ENCODE measurements around the gene MST1. TPM values are rescaled to one million over a fixed set of nuclear protein-coding genes. Genes with fewer than 3 reads are reported as not detected.

MST1 gene
- total RNA-seq, 1 donor from 2014 or later, result 45.2 TPM

DNA sequence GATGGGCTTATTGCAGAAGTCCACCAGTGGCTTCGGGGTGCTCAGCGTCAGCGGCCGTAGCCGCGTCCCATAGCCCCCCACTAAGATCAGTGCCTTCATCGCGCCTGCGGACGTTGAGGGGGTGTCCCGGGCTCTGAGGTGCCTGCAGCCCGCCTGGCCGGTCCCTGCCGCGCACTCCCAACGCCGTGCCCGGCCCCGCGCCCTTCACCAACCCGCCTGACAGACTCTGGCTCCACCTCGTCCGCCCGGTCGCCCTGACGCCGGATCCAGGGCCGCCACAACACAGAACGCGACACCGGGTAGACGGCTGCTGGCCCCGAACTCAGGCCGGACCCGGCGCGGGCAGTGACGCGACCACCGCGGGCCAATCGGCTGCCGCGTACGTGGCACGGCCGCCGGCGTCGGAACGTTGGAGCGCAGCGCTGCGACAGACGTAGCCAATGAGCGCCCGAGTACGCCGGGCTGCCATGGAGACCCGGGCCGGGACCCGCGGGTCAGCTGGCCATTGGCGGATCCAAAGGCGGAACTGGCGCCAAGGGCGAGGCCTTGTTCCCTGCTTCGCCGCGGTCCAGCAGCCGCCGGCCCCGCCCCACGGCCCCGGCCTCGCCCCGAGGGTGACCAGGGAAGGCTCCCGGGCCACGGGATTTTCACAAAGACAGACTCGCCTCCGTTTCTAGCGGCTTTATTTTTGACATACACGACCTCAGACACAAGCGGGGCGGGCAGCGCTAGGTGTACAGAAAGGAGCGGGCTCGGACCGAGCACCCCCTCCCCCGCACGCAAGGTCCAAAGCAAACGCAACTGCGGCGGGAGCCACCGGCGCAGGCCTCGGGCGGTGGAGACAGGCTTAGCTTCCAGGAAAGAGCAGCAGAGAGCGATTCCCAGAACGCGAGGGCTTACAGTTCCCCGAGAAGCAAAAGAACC lies 34.6 kb upstream of the MST1 start, which contains the start of gene GMPPB:
TSS of gene GMPPB (minus strand) at position 324 of the 924 bp plus-strand sequence. CDS start at position 99, 225 bp downstream.
- H3K36me3 Mint-ChIP-seq (ENCODE audit: insufficient read depth), result peaks cover 1% of the 10 kb centered on the region
- H3K27ac Mint-ChIP-seq, result peak within 1 kb of the TSS; percentile 99
- H3K4me3 Mint-ChIP-seq (ENCODE audit: low read depth), result peak within 1 kb of the TSS; percentile 92
- DNase-seq (ENCODE audit: low spot score, unreplicated experiment), result peak; percentile 90
- H3K27me3 Mint-ChIP-seq, result no peaks in the 10 kb centered on the region
- peaks cover 17% of the 10 kb centered on the region for H3K4me1 Mint-ChIP-seq (ENCODE audit: low read depth)
- H3K9me3 Mint-ChIP-seq (ENCODE audit: low read depth), result no peaks in the 10 kb centered on the region
- TF ChIP-seq, protein P1, sequence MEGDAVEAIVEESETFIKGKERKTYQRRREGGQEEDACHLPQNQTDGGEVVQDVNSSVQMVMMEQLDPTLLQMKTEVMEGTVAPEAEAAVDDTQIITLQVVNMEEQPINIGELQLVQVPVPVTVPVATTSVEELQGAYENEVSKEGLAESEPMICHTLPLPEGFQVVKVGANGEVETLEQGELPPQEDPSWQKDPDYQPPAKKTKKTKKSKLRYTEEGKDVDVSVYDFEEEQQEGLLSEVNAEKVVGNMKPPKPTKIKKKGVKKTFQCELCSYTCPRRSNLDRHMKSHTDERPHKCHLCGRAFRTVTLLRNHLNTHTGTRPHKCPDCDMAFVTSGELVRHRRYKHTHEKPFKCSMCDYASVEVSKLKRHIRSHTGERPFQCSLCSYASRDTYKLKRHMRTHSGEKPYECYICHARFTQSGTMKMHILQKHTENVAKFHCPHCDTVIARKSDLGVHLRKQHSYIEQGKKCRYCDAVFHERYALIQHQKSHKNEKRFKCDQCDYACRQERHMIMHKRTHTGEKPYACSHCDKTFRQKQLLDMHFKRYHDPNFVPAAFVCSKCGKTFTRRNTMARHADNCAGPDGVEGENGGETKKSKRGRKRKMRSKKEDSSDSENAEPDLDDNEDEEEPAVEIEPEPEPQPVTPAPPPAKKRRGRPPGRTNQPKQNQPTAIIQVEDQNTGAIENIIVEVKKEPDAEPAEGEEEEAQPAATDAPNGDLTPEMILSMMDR (IDR thresholded peaks at IDR 0.05; ENCODE audit: unreplicated experiment), result no peak

DNA sequence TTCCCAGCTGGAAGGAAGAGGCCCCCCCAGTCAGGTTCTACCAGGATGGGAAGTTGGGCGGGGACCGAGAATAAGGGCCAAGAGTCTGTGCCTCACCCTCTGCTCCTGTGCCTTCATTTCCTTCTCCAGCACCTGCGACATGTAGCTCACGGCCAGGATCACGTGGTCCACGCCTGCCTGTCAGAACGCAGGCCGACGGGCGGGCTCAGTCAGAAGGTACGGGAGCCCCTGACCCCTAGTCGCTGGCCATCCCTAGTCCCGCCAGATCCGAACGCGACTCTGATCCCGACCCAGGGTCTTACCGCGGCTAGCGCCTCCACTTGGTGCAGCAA lies 34.0 kb upstream of the MST1 start:
- TF ChIP-seq, protein P1 (IDR thresholded peaks at IDR 0.05; ENCODE audit: unreplicated experiment), result no peak
- Mint-ChIP-seq H3K4me1 (ENCODE audit: low read depth) (peaks cover 22% of the 10 kb centered on the region), H3K36me3 (ENCODE audit: insufficient read depth) (peaks cover 1% of the 10 kb centered on the region), H3K27me3 (no peaks in the 10 kb centered on the region), H3K4me3 (ENCODE audit: low read depth) (peak overlapping the region; percentile 92), H3K27ac (peak overlapping the region; percentile 96), H3K9me3 (ENCODE audit: low read depth) (no peaks in the 10 kb centered on the region)
- peak; percentile 38 for DNase-seq (ENCODE audit: low spot score, unreplicated experiment)

DNA sequence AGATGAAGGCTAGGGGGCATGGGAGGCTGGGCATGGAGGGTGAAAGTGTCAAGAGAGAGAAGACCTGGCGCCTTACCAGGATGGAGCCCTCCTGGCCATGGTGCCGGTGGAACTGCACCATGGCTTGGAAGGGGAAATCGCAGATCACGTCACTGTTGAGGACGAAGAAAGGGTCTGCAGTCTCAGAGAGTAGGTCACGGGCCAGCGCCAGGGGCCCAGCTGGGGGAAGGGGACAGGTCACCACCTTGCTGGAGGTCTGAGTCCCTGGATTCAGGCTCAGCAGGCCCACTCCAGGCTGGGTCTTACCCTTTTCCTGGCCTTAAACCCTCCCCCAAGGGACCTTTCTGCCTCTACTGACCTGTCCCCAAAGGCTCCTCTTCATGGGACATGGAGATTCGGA lies 33.6 kb upstream of the MST1 start:
- Mint-ChIP-seq H3K4me3 (ENCODE audit: low read depth) (peak overlapping the region; percentile 92), H3K36me3 (ENCODE audit: insufficient read depth) (no peaks in the 10 kb centered on the region), H3K4me1 (ENCODE audit: low read depth) (peaks cover 22% of the 10 kb centered on the region), H3K9me3 (ENCODE audit: low read depth) (no peaks in the 10 kb centered on the region), H3K27me3 (no peaks in the 10 kb centered on the region), H3K27ac (peak overlapping the region; percentile 96)
- peak; percentile 9 for DNase-seq (ENCODE audit: low spot score, unreplicated experiment)
- TF ChIP-seq, protein P1 (IDR thresholded peaks at IDR 0.05; ENCODE audit: unreplicated experiment), result no peak

DNA sequence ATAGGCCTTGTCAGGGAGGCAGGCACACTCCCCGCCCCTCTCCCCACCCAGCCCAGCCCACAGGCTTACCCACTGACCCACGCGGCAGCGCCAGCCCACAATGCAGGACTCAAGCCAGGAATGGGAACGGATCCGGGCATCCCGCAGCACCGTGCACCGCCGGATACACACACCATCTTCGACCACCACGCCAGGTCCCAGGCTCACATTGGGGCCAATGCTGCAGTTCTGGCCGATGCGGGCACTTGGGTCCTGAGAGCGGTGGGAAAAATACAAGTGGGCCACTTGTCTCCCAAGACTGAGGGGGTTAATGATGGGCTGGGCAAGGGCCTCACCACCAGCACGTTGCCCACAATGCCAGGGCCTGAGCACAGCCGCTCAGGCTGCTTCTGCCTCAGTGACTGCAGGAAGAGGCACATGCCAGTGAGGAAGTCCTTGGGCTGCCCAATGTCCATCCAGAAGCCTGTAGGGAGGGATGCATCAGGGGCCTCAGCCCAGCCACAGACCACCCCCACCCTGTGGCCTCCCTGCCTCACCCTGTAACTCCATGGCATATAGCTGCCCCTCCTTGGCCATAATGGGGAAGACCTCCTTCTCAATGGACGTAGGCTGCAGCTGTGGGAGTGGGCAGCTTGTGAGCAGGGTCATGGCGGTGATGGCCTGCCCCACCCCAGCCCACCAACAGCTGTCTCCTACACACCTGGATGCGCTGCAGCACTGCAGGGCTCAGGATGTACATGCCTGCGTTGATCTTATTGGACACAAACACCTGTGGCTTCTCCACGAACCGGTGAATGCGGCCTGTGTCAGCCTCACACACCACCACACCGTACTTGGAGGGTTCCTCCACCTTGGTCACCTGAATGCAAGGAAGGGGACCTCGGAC lies 32.9 kb upstream of the MST1 start:
- TF ChIP-seq, protein P1 (IDR thresholded peaks at IDR 0.05; ENCODE audit: unreplicated experiment), result no peak
- H3K27me3 Mint-ChIP-seq, result no peaks in the 10 kb centered on the region
- H3K4me3 Mint-ChIP-seq (ENCODE audit: low read depth), result peak overlapping the region; percentile 92
- peak; percentile 10 for DNase-seq (ENCODE audit: low spot score, unreplicated experiment)
- peak overlapping the region; percentile 79 for H3K27ac Mint-ChIP-seq
- no peaks in the 10 kb centered on the region for H3K36me3 Mint-ChIP-seq (ENCODE audit: insufficient read depth)
- peaks cover 22% of the 10 kb centered on the region for H3K4me1 Mint-ChIP-seq (ENCODE audit: low read depth)
- no peaks in the 10 kb centered on the region for H3K9me3 Mint-ChIP-seq (ENCODE audit: low read depth)

DNA sequence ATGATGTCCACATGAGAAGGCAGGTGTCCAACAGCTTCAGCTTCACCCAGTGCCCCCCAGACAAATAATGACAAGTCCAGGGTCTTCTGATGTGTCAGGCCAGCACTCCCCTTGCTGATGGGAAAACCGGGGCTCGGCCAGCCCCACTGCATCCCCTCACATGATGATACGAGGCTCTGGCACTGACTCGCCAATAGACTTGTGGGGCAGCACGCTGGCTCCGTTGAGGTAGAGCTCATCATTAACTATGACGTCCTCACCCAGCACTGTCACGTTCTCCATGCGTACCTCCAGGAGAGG lies 32.3 kb upstream of the MST1 start:
- no peak overlapping the region for H3K27ac Mint-ChIP-seq
- DNase-seq (ENCODE audit: low spot score, unreplicated experiment), result no peak
- TF ChIP-seq, protein P1 (IDR thresholded peaks at IDR 0.05; ENCODE audit: unreplicated experiment), result no peak
- peaks cover 22% of the 10 kb centered on the region for H3K4me1 Mint-ChIP-seq (ENCODE audit: low read depth)
- no peaks in the 10 kb centered on the region for H3K36me3 Mint-ChIP-seq (ENCODE audit: insufficient read depth)
- no peak overlapping the region for H3K4me3 Mint-ChIP-seq (ENCODE audit: low read depth)
- H3K9me3 Mint-ChIP-seq (ENCODE audit: low read depth), result no peaks in the 10 kb centered on the region
- H3K27me3 Mint-ChIP-seq, result no peaks in the 10 kb centered on the region

Measured in progenitor cell of endocrine pancreas (in vitro differentiated cells).